NCI-H510A (cell line): ENCODE data around the gene MOAP1.
A peak's percentile ranks its signal among the peaks of the same experiment; 100 is the strongest.
"Not testable (repeated sequence)": the region's sequence is repeated elsewhere in the genome, so short reads cannot be mapped to it uniquely, and the experiment has no call there.

Source experiments
- DNase-seq: peaks from one replicate; lab custom pipeline; 2025; lab: John Stamatoyannopoulos, UW

MOAP1 gene, protein sequence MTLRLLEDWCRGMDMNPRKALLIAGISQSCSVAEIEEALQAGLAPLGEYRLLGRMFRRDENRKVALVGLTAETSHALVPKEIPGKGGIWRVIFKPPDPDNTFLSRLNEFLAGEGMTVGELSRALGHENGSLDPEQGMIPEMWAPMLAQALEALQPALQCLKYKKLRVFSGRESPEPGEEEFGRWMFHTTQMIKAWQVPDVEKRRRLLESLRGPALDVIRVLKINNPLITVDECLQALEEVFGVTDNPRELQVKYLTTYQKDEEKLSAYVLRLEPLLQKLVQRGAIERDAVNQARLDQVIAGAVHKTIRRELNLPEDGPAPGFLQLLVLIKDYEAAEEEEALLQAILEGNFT

DNA sequence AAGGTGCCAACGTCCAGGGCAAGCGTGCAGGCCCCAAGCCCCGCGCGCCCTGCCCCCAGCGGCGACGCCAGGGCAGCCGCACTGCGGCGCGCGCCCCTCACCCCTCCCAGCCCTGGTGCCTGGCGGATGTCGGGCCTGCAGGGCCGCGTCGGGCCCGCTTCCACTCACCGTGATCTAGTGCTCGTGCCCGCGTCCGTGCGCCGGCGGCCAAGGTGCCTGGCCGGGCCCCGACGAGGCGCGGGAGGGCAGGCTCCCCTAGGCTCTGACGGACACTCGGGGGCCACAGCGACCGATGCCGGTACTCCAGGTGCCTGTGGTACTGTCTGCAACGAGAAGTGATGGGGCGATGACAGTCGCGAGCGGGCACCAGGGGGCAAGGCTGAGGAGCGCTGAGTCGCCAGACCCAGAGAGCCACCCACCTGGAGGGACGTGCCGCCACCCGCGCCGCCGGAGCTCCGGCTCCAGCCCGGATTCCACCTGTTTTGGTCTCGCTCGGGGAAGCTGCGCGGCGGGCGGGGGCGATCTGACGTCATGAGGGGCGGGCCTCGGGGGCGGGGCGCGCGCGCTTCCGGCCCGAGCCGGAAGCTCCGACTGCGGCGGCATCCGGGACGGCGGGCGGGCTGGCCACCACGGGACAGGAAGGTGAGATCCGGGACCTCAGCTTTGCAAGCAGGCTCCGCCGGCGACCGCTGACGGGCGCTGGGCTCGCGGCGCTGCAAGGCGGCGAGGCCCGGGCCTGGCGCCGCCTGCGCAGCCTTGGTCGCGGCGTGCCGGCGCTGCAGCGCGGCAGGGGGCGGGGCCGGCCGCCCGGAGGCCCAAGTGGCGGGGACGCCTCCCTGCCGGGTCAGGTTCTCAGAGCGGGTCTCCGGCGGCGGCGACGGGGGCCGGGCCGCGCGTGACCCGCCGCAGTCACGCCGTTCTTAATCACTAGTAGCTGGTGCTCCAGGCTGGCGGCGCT is at the start of gene MOAP1, which contains the start of gene LYSET:
MOAP1 (minus strand) TSS at position 507 of the 958 bp plus-strand sequence. CDS start 655 bp downstream, outside the sequence.
LYSET (plus strand) TSS at position 927 of the 958 bp plus-strand sequence. CDS start 89 bp downstream, outside the sequence.
- peak; percentile 64 for DNase-seq

DNA sequence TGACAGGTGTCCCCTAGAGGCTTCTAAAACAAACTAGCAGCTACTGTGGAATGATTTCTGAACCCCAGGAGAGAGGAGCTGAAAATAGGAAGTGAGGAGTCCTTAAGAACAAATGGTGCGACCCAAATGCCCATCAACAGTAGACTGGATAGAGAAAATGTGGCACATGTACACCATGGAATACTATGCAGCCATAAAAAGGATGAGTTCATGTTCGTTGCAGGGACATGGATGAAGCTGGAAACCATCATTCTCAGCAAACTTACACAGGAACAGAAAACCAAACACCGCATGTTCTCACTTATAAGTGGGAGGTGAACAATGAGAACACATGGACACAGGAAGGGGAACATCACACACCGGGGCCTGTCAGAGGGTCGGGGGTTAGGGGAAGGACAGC is 48.4 kb upstream of the MOAP1 start:
- DNase-seq: not testable (repeated sequence)

DNA sequence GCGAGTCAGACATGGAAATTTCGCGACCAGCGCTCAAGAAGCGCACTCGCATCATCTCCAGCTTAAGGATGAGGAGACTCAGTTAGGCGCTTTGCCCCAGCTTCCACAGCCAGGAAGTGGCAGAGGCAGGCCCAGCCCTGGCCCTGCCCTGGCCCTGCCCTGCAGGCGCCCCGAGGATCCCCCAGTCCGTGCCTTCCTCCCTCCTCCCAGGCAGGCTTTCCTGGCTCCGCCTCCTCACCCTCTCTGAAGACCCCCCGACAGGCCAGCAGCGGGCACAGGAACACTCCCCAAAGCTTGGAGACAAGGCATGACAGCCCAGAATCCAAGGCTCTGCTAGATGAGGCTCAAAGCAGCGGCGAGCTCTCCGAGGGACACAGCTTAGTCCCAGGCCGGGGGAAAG is 47.5 kb upstream of the MOAP1 start:
- no peak for DNase-seq

DNA sequence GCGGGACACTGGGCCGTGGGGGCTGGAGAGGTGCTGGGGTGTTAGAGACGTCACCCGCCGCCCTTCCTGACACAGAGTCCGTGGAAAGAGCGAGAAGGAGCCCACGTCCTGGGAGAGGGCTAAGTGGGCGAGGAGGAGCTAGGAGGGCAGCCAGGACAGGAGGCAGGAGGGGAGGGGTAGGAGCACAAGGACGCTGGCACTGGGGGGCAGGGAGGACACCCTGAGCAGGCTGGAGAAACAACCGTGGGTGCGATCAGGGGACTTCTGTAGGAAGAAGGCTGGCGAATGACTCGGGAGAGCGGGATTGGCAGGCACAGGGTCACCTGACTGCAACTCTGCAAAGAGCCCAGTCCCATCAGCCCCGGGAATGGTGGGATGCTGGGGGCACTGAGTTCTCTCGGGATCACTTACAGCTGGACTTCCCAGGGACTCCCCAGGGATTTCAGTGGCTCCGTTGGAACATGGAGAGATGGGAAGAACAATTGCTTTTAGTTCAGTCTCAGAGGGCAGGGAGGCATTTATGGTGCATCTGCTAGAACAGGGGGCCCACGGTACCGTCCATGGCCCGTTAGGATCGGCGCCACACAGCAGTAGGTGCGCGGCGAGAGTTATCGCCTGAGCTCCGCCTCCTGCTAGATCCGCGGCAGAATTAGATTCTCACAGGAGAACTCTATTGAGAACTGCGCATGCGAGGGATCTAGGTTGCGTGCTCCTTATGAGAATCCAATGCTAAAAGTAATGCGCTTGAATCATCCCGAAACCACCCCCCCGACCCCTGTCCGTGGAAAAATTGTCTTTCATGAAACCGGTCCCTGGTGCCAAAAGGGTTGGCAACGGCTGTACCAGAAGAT is 46.7 kb upstream of the MOAP1 start:
- DNase-seq: peak; percentile 28

DNA sequence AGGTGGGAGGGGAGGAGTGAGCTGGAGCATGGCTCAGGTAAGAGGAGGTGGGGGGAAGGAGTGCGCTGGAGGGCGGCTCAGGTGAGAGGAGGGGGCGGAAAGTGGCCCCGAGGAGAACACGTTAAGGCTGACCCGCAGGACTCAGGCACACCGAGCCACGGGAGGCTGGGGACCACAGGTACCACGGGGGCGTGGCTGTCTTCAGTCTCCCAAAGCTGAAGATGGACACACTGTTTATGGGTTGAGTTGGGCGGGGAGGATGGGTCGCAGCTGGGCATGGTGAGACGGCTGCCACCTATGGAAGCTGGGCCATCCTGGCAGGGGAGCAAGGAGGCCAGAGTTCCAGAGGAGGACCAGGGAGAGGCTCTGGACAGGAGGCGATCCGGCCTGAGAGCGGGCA is 45.8 kb upstream of the MOAP1 start:
- DNase-seq: no peak

DNA sequence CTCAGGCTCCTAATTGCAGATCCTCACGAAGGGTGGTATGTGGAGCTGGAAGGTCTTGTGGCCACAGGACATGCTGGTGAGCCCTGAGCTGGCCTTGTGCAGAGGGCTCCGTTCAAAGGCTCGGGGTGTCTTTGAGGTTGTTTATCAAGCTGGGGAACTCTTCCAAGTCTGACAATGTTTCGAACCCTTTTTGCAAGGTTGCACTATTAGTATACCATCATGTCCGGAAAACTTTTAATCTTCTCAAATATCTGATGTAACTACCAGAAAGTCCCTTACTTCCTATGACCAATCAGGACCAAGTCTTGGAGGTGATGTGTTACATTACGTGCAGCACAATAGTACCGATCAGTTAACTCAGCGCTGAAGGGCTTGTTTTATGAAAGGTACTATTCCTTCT is 43.9 kb upstream of the MOAP1 start:
- no peak for DNase-seq

DNA sequence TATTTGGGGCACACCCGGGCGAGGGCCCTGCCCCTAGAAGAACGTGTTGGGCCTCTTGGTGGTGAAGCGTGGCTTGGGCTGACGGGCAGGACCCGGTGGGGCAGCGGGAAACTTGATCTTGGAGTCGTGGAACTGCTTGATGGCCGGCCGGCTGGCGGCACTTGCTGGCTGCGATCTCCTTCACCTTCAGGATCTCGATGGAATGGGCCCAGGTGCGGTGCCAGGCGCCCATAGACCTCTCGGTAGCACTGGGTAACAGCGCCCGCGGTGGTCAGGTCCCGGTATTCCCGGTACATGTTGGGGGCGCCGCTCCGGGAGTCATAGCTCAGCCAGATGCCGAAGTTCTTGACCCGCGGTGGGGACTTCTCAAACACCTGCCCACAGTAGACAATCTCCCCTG is 38.9 kb upstream of the MOAP1 start:
- no peak for DNase-seq

DNA sequence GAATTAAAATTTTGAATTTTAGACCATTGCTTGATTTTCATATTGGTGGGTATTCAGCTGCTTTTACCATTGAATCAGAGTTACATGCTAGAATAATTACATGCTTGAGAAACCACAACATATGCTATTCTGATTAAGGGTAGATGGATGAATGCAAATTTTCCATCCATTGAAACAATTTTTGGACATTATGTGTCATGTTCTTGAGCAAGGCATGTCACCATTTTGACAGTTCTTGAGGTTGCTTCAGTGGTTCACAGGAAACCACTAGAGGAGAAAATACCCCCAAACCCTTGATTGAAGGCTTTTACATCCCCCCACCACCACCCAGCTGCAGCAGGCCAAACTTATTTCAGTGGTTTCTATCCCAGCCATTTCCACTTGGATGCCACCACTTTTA is 35.8 kb upstream of the MOAP1 start:
- no peak for DNase-seq

DNA sequence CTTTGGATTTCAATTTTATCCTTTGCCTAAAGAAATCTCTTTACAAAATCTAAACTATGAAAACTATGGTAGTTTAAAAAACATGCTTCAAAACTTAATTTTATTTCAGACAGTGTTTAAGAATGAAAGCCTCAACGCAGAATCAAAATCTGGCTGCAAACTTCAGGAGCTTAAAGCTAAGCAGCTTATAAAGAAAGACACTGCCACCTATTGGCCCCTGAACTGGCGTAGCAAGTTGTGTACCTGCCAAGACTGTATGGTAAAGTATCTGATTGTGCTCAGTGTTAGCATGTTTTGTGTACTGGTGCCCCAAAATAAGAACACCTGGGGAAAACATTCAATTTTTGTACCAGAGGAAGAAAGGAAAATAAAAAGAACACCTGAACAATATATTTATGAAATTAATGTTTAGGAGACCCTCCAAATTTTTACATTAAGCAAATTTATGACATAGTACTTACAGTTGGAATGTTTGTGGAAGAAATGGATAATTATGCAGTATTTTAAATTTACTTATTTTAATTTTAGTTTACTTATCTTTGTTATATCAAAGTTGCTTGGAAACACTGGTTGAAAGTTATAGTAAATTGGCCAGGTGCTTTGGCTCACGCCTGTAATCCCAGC is 34.5 kb upstream of the MOAP1 start:
- DNase-seq: no peak

DNA sequence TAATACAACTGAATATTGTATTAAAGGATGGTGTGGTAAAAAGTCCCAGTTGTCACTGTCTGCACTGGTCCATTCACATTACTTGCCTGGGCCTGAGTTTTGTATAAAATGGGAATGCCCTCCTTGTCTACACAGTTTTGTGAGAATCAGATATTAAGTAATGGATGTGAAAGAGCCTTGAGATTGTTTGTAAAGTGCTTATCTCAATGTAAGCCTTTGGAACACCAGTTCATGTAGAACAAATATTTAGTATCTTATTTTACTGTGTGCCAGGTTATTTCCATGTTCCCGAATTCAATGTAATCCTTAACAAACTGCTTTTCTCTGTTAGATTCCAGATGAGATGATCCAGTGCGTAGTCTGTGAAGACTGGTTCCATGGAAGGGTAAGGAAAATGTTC is 29.9 kb upstream of the MOAP1 start:
- DNase-seq: no peak

DNA sequence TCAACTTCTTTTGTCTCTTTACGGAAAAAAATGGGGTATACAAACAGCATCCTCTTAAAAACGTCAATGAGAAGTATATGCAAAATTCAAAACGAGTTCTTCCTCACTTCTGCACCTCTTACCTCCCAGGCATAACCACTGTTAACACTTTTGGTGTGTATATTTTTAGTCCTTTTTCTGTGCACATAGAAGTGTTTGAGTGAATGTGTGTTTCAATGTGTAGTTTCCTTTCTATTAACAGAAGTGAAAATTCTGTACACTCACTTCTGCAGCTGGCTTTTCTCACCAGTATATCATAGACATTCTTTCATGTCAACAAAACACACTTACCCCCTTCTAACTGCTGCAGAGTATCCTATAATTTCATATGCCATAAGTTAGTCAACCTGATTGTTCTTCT is 27.7 kb upstream of the MOAP1 start:
- no peak for DNase-seq

DNA sequence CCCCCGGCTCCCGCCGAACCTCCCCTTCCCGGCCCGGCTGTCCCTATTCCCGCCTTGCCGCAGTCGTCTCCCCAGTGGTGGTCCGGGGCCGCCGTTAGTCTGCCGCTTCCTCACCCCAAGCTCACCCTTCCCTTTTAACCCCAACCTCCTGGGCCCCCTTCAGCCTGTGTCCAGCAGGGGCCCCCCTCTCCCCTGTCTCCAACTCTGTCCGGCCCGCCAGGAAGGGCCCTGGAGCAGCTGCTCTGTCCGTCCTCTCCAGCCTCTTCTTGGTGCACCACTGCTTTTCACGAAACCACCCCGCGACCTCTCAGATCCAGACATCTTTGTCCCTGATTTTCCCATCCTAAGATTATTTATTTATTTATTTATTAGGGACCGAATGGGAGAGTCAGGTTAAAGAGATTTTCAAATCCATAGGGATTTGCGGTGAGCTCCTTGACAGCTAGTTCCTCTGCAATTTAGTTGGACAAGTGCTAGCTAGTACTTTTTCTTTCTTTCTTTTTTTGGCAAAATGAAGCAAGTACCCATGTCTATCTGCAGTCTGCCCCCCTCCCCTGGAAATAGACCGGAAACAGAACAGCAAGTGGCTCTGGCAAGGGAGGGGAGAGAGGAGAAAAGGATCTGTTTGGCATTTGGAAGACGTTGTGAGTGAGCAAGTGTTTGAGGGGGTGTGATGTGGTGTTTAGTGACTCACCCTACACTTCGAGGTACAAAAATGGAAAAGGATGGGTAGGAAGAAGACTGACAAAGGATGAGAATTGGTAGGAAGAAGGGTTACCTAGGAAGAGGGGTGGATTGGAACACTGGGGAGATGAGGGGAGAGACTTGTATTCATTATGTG is 23.0 kb upstream of the MOAP1 start:
- DNase-seq: no peak

DNA sequence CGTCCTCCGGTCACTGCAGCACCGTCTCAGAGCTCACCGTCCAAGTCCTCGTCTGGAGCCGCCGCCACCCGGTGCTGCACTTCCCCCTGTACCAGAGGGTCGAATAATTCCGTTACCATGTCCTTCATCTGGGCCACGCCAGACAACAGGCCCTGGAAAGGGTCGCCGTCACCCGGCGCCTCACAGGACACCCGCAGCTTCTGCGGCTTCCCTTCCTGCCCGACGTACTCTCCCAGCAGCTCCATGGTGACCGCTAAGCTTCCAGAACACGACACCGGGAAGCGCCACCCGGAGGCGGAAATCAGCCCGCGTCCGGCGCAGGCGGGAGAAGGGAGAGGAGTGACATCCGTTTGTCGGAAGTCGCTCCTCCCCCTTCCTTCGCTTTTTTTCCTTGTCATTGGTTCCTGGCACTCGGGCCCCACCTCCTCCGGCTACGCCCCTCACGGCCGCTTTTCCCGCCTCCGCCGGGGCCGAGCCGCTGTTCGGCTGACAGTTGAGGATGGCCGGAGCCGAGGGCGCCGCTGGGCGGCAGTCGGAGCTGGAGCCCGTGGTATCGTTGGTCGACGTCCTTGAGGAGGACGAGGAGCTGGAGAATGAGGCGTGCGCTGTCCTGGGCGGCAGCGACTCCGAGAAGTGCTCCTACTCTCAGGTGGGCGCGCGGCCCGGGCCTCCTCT is 22.2 kb upstream of the MOAP1 start, which contains the start of the genes GON7 and UBR7:
GON7 (minus strand) TSS at position 273 of the 675 bp plus-strand sequence; CDS start at position 245, 28 bp downstream.
UBR7 (plus strand) TSS at position 464 of the 675 bp plus-strand sequence; CDS start at position 500, 36 bp downstream.
- peak; percentile 93 for DNase-seq

DNA sequence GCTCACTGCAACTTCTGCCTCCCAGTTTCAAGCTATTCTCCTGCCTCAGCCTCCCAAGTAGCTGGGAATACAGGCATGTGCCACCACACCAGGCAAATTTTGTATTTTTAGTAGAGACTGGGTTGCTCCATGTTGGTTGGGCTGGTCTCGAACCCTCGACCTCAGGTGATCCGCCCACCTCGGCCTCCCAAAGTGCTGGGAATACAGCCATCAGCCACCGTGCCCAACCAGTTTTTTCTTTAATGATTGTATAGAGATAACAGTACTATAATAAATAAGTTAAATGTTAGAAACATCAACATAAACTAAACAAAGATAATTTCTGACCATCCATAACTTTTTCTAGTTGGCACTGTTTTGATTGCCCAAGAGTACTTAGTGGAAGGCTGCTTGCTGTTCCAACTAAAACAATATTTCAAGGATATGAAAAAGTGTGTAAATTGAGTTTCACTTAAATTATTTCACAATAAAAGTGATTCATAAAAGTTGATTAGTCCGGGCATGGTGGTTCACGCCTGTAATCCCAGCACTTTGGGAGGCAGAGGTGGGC is 16.5 kb upstream of the MOAP1 start:
- DNase-seq: no peak

DNA sequence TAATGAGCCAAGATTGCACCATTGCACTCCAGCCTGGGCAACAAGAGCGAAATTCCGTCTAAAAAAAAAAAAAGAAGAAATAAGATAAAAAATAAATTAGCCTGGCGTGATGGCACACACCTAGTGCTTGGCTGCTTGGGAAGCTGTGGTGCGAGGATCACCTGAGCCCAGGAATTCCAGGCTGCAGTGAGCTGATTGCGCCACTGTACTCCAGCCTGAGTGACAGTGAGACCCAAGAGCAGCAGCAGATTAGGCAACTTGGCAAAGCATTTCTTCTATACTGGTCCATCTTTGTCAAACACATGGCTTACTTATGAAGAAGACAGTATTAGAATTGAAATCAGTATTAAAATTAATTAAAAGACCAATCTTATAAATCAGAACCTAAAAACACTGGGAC is 15.9 kb upstream of the MOAP1 start:
- DNase-seq: no peak

DNA sequence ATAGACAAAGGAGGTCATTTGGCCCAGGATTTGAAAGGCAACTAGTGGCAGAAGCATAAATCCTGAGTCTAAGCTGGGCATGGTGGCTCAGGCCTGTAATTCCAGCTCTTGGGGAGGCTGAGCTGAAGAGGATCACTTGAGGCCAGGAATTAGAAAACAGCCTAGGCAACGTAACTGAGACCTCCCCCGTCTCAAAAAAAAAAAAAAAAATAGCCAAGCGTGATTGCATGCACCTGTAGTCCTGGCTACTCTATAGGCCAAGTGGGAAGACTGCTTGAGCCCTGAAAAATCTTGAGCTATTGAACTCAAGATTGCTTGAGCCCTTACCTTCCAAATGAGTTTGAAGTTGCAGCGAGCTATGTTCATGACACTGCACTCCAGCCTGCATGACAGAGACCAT is 14.3 kb upstream of the MOAP1 start:
- DNase-seq: no peak

DNA sequence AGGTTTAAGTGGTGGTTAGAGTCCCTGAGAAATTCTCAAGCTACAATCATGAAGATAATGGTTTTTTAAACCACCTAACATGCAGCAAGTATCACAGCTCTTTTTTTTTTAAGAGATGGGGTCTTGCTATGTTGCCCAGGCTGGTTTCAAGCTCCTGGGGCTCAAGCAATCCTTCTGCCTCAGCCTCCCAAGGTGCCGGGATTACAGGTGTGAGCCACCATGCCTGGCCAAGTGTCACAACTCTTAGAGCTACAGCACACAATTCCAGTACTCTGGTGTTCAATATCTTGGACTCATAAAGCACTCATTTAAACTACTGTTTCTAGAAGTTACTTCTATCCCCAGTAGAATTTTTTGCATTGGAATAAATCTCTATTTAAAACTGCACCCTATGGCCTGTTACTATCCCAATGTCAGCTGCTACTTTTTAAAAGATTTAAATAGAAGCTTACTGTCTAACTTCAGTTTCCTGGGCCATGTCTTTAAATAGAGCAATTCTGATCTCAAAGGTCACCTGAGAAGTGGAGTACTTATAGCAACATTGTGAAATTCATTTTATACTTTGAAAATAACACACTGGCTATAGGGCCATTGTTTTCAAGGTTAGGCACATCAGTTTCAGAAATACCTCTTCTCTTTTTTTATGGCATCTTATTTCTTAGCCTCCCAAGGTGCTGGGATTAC is 10.8 kb upstream of the MOAP1 start:
- no peak for DNase-seq

DNA sequence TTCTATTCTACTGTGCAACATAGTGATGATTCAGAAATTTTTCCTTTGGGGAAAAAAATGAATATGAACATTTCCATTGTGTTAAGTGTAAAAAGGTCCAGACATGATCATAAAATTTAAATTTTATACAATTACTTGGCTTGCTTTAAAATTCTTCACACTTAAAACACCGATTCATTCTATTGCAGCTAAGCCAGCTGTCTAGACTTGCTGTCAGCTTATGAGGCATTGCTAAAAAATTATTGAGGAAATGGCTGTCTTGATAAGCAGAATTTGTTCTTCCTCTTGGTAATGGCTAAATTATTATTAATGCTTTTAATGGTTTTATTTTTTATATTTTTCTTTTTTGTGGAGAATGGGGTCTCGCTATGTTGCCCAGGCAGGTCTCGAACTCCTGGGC is 2.3 kb upstream of the MOAP1 start:
- DNase-seq: no peak

DNA sequence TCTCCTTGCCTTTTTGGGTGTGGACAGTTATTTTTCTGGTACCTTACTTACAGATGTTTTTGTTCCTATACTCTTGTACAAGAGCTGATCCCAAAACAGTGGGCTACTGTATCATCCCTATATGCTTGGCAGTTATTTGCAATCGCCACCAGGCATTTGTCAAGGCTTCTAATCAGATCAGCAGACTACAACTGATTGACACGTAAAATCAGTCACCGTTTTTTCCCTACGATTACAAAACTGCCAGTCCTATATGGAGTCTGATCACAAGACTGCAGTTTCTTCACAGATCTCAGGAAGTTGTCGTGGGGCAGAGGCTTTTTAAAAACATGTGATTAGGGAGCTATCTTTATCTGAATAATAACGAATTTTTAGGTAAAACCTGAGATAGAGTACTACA is 1.8 kb upstream of the MOAP1 start:
- no peak for DNase-seq
